OCI-LY3 (cell line): Measurements from ENCODE around the gene PCDHB2.

ENCODE experiments used
- EZH2phosphoT487 ChIP-seq: fragments of 200-600 bp; shearing (Covaris generic); IDR thresholded peaks from 2 replicates; pipeline ENCODE4 v1.6.1; 2018; ENCODE audit warnings: antibody characterized with exemption, mixed run types, low read depth
- TF ChIP-seq, protein P1 (sequence below): fragments of 200-600, 300-600 bp; sonication (generic); IDR thresholded peaks from 2 replicates; pipeline ENCODE4 v1.5.1; 2014; ENCODE audit warnings: antibody characterized with exemption, low read length, low read depth

DNA sequence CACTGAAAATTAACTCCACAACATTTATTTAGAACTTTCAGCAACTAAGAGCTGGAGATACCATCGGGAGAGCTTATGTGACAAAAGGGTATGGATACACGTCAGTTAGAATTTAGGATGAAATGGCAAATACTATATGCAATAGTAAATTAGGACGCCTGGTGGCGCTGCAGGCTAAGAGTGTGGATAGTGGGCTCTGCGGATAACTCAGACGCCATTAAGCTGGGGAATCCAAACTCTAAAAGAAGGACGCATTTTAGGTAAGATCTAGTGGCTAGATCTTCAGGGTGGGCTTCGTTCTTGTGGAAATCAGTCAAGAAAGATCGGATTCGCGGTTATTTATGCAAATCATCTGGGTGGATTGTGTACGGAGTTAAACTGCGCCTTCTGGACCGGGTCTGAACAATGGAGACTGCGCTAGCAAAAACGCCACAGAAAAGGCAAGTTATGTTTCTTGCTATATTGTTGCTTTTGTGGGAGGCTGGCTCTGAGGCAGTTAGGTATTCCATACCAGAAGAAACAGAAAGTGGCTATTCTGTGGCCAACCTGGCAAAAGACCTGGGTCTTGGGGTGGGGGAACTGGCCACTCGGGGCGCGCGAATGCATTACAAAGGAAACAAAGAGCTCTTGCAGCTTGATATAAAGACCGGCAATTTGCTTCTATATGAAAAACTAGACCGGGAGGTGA lies 40.8 kb downstream of the PCDHB2 start, which contains the start of gene PCDHB5:
- TF ChIP-seq, protein P1, sequence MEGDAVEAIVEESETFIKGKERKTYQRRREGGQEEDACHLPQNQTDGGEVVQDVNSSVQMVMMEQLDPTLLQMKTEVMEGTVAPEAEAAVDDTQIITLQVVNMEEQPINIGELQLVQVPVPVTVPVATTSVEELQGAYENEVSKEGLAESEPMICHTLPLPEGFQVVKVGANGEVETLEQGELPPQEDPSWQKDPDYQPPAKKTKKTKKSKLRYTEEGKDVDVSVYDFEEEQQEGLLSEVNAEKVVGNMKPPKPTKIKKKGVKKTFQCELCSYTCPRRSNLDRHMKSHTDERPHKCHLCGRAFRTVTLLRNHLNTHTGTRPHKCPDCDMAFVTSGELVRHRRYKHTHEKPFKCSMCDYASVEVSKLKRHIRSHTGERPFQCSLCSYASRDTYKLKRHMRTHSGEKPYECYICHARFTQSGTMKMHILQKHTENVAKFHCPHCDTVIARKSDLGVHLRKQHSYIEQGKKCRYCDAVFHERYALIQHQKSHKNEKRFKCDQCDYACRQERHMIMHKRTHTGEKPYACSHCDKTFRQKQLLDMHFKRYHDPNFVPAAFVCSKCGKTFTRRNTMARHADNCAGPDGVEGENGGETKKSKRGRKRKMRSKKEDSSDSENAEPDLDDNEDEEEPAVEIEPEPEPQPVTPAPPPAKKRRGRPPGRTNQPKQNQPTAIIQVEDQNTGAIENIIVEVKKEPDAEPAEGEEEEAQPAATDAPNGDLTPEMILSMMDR, result no peak
- no peak for TF ChIP-seq EZH2phosphoT487
